IMR-90 (cell line): ENCODE data around the gene CFAP92. TPM values are rescaled to one million over a fixed set of nuclear protein-coding genes. Genes with fewer than 3 reads are reported as not detected.

Source experiments
- ATAC-seq: fragments of 200-7000 bp; cut with Tn5 transposase; 2 replicates; pipeline ENCODE4 v1.9.1; 2020; ENCODE audit warnings: low read depth, mild to moderate bottlenecking, moderate library complexity
- BruUV-seq: library from RNA; stranded (reverse); fragments of 400-500 nt; replicated peaks from 2 replicates; lab custom pipeline; 2021; lab: Mats Ljungman, UMichigan
- CTCF ChIA-PET: fragments of 300-600 bp; formaldehyde crosslinking; extraction: SDS; loops from one replicate; lab custom pipeline; 2021; ENCODE audit warnings: antibody characterized with exemption; lab: Yijun Ruan, JAX
- POLR2A ChIA-PET: fragments of 300-600 bp; sonication (Branson Sonifier 250); formaldehyde crosslinking; loops from one replicate; lab custom pipeline; 2022; ENCODE audit warnings: antibody characterized with exemption; ENCODE audit not compliant: unreplicated experiment; lab: Charles Lee
- DNase-seq: peaks from one replicate; pipeline ENCODE4 v3.0.0; 2013
- H2AFZ ChIP-seq: replicated peaks from 2 replicates; pipeline ENCODE3; 2013; ENCODE audit warnings: low read length, mild to moderate bottlenecking; ENCODE audit not compliant: poor library complexity
- H2AK5ac ChIP-seq: 2 replicates; pipeline ENCODE4 v1.6.1; 2013; ENCODE audit warnings: low read depth, low read length, inconsistent platforms
- H2AK9ac ChIP-seq: replicated peaks from 2 replicates; pipeline ENCODE3; 2013; ENCODE audit warnings: mild to moderate bottlenecking, low read depth, low read length, moderate library complexity; ENCODE audit not compliant: poor library complexity
- H2BK120ac ChIP-seq: 2 replicates; pipeline ENCODE4 v1.6.1; 2013; ENCODE audit warnings: low read depth, low read length, inconsistent platforms
- H2BK15ac ChIP-seq: 3 replicates; pipeline ENCODE4 v1.6.1; 2013; ENCODE audit warnings: low read depth, low read length, inconsistent platforms
- H2BK20ac ChIP-seq: 2 replicates; pipeline ENCODE4 v1.6.1; 2013; ENCODE audit warnings: low read depth, mild to moderate bottlenecking, inconsistent platforms, low read length, moderate library complexity
- H2BK5ac ChIP-seq: 2 replicates; pipeline ENCODE4 v1.6.1; 2013; ENCODE audit warnings: mild to moderate bottlenecking, low read depth, low read length, inconsistent platforms; ENCODE audit not compliant: poor library complexity, severe bottlenecking
- H3K14ac ChIP-seq: replicated peaks from 2 replicates; pipeline ENCODE4 v1.6.1; 2013; ENCODE audit warnings: low read depth, low read length, inconsistent platforms
- H3K18ac ChIP-seq: 2 replicates; pipeline ENCODE4 v1.6.1; 2013; ENCODE audit warnings: low read depth, low read length, control low read depth
- H3K23ac ChIP-seq: 2 replicates; pipeline ENCODE4 v1.6.1; 2013; ENCODE audit warnings: low read depth, low read length, inconsistent platforms
- H3K27ac ChIP-seq: 2 replicates; pipeline ENCODE4 v1.5.1; 2013; ENCODE audit warnings: mild to moderate bottlenecking, control low read depth, low read length; ENCODE audit not compliant: insufficient read depth
- H3K27me3 ChIP-seq: 2 replicates; pipeline ENCODE4 v1.6.1; 2013; ENCODE audit warnings: low read length; ENCODE audit not compliant: control insufficient read depth, insufficient read depth
- H3K36me3 ChIP-seq: 2 replicates; pipeline ENCODE4 v1.6.1; 2013; ENCODE audit warnings: low read length, mixed read lengths; ENCODE audit not compliant: control insufficient read depth, insufficient read depth
- H3K4ac ChIP-seq: 2 replicates; pipeline ENCODE4 v1.6.1; 2013; ENCODE audit warnings: low read depth, low read length, inconsistent platforms
- H3K4me1 ChIP-seq: 2 replicates; pipeline ENCODE4 v1.6.1; 2013; ENCODE audit warnings: low read length, mixed read lengths; ENCODE audit not compliant: control insufficient read depth, insufficient read depth
- H3K4me2 ChIP-seq: 2 replicates; pipeline ENCODE4 v1.6.1; 2013; ENCODE audit warnings: low read depth, mild to moderate bottlenecking, control low read depth, low read length, moderate library complexity
- H3K4me3 ChIP-seq: 2 replicates; pipeline ENCODE4 v1.5.1; 2013; ENCODE audit warnings: low read depth, mild to moderate bottlenecking, control low read depth, low read length, moderate library complexity; ENCODE audit not compliant: insufficient read depth
- H3K56ac ChIP-seq: 2 replicates; pipeline ENCODE4 v1.6.1; 2013; ENCODE audit warnings: low read length, inconsistent platforms; ENCODE audit not compliant: insufficient read depth; ENCODE audit errors: extremely low read depth
- H3K79me1 ChIP-seq, 2 experiments: 2 replicates each; pipeline ENCODE4 v1.6.1; 2013; ENCODE audit warnings: low read length in 2 of 2, inconsistent platforms in 1 of 2, low read depth in 1 of 2
- H3K9ac ChIP-seq: 2 replicates; pipeline ENCODE4 v1.6.1; 2013; ENCODE audit warnings: low read depth, low read length, control low read depth
- H3K9me1 ChIP-seq: 2 replicates; pipeline ENCODE4 v1.6.1; 2013; ENCODE audit warnings: low read length, inconsistent platforms; ENCODE audit not compliant: insufficient read depth
- H3K9me3 ChIP-seq: 2 replicates; pipeline ENCODE4 v1.6.1; 2013; ENCODE audit warnings: low read length; ENCODE audit not compliant: control insufficient read depth, insufficient read depth
- H4K20me1 ChIP-seq: 2 replicates; pipeline ENCODE4 v1.6.1; 2013; ENCODE audit warnings: low read length, inconsistent platforms; ENCODE audit not compliant: insufficient read depth
- H4K5ac ChIP-seq: 2 replicates; pipeline ENCODE4 v1.6.1; 2013; ENCODE audit warnings: mild to moderate bottlenecking, low read depth, low read length, control low read depth
- H4K8ac ChIP-seq, 2 experiments: 2 replicates each; pipeline ENCODE4 v1.6.1; 2013; ENCODE audit warnings: low read depth in 2 of 2, low read length in 2 of 2, control low read depth in 1 of 2, inconsistent platforms in 1 of 2
- H4K91ac ChIP-seq: 2 replicates; pipeline ENCODE4 v1.6.1; 2013; ENCODE audit warnings: low read depth, low read length, inconsistent platforms; ENCODE audit not compliant: insufficient read depth
- CEBPB ChIP-seq: IDR thresholded peaks from 2 replicates; pipeline ENCODE4 v1.6.1; 2012; ENCODE audit warnings: low read depth, low read length, improper control_type of control experiment
- ELK1 ChIP-seq: fragments of 150-350 bp; IDR thresholded peaks from 2 replicates; pipeline ENCODE4 v1.6.1; 2016; ENCODE audit warnings: low read depth, mild to moderate bottlenecking, low read length, moderate library complexity, borderline replicate concordance
- MAFK ChIP-seq: IDR thresholded peaks from 2 replicates; pipeline ENCODE4 v1.6.1; 2012; ENCODE audit warnings: low read depth, low read length, improper control_type of control experiment
- MAZ ChIP-seq: IDR thresholded peaks from 2 replicates; pipeline ENCODE4 v1.6.1; 2012; ENCODE audit warnings: low read depth, mild to moderate bottlenecking, low read length, improper control_type of control experiment, moderate library complexity, borderline replicate concordance
- MXI1 ChIP-seq: IDR thresholded peaks from 2 replicates; pipeline ENCODE4 v1.6.1; 2012; ENCODE audit warnings: low read depth, mild to moderate bottlenecking, low read length, moderate library complexity, borderline replicate concordance
- POLR2A ChIP-seq: IDR thresholded peaks from 2 replicates; pipeline ENCODE4 v1.6.1; 2012; ENCODE audit warnings: mild to moderate bottlenecking, low read depth, low read length
- RAD21 ChIP-seq: IDR thresholded peaks from 2 replicates; pipeline ENCODE4 v1.6.1; 2012; ENCODE audit warnings: low read length, improper control_type of control experiment
- WGBS, 2 experiments: methylation state at CpG; one replicate each; pipeline versions ENCODE4 v1.1.5 to v1.1.7; 2013; ENCODE audit warnings: missing lambda C conversion rate in 2 of 2; ENCODE audit not compliant: insufficient read length in 1 of 2; ENCODE audit errors: extremely low coverage in 2 of 2; 5-methylcytosine and 5-hydroxymethylcytosine counted together
- dilution Hi-C: fragments of 300-500 bp; cut with HindIII; formaldehyde crosslinking; loops from one replicate; pipeline ENCODE4 v1.14.3; 2018; ENCODE audit warnings: low sequenced_read_pairs; ENCODE audit not compliant: unreplicated experiment
- in situ Hi-C: fragments of 300-500 bp; cut with MboI; formaldehyde crosslinking; loops from 3 replicates; pipeline ENCODE4 v1.14.3; 2019; ENCODE audit warnings: low sequenced_read_pairs, inconsistent platforms, mixed read lengths
- intact Hi-C: fragments of 100-400 bp; cut with micrococcal nuclease; formaldehyde crosslinking; loops from 2 replicates; pipeline ENCODE4 v1.10.0; 2022
- polyA plus RNA-seq, 3 experiments: library from polyadenylated mRNA; depleted of rRNA; stranded (reverse); fragments of >200 nt; gene quantifications; 2 replicates each; pipeline ENCODE4 v1.2.3, GENCODE V29; 2012; ENCODE audit warnings: low replicate concordance in 1 of 3
- total RNA-seq: library from RNA; depleted of rRNA; stranded (reverse); fragments of >200 nt; gene quantifications from 2 replicates; pipeline ENCODE4 v1.2.3, GENCODE V29; 2012

Gene CFAP92
- total and polyA plus RNA-seq, 2 of the 4 experiments (the other 2 are of a cell fraction), result not detected

- in situ Hi-C loops (no loop called here), intact Hi-C loops (no loop called here), dilution Hi-C loops (no loop called here)
- ChIA-PET POLR2A (no interaction called here), CTCF (interaction anchor here (1.5 kb wide), 1 partner anchor 18 kb away, joined by 8 read pairs; no protein-coding TSS in a partner anchor)
- WGBS, 2 experiments, result 93% methylated on average over 6 of the region's 8 CpGs; no CpG with 5 or more reads in 1 of the 2 experiments
- TF ChIP-seq MAZ, result no peak
- TF ChIP-seq RAD21, result no peak
- TF ChIP-seq POLR2A, result no peak
- no peak for TF ChIP-seq ELK1
- no peak for TF ChIP-seq MAFK
- no peak for TF ChIP-seq MXI1
- no peak for TF ChIP-seq CEBPB
- no peak overlapping the region for H3K4me3 ChIP-seq
- H3K23ac ChIP-seq, result no peak overlapping the region
- no peak overlapping the region for H4K91ac ChIP-seq
- no peak overlapping the region for H3K18ac ChIP-seq
- H2AK5ac ChIP-seq, result no peak overlapping the region
- peaks cover 3% of the 10 kb centered on the region; the same call in 1 of the 2 replicates for H3K4me1 ChIP-seq
- H2BK120ac ChIP-seq, result no peak overlapping the region
- H3K4ac ChIP-seq, result no peak overlapping the region
- H3K9me1 ChIP-seq, result no peaks in the 10 kb centered on the region
- no peak overlapping the region for H3K9ac ChIP-seq
- BruUV-seq, result no TSS peak
- H2BK20ac ChIP-seq, result no peak overlapping the region
- H3K36me3 ChIP-seq, result no peaks in the 10 kb centered on the region
- no peak overlapping the region for H3K56ac ChIP-seq
- no peak overlapping the region for H2BK5ac ChIP-seq
- no peak overlapping the region for H3K27ac ChIP-seq
- no peak overlapping the region for H3K4me2 ChIP-seq
- peaks cover 13% of the 10 kb centered on the region for H3K27me3 ChIP-seq
- no peaks in the 10 kb centered on the region for H3K9me3 ChIP-seq
- H2AK9ac ChIP-seq, result no peak overlapping the region
- ATAC-seq (no peak), DNase-seq (no peak)
- no peak overlapping the region for H3K14ac ChIP-seq
- H4K8ac ChIP-seq, result no peak overlapping the region
- H2BK15ac ChIP-seq, result no peak overlapping the region
- H3K79me1 ChIP-seq, result no peaks in the 10 kb centered on the region
- H4K5ac ChIP-seq, result no peak overlapping the region
- H2AFZ ChIP-seq, result no peak overlapping the region
- no peaks in the 10 kb centered on the region for H4K20me1 ChIP-seq
Observed at GRCh38 chr3:128988286-128988685, 5.6 kb downstream of the CFAP92 start.
